Mesenchymal stem cell (in vitro differentiated cells and primary cell): ENCODE data around the gene PDZRN3.

Experiments used
- DNase-seq: peaks from one replicate; pipeline ENCODE4 v3.0.0-alpha.2; 2013
- H2AFZ ChIP-seq: one replicate; pipeline ENCODE4 v1.6.1; 2013; ENCODE audit warnings: low read depth, mild to moderate bottlenecking, control low read depth, inconsistent platforms, low read length, moderate library complexity
- H2AK5ac ChIP-seq: 2 replicates; pipeline ENCODE4 v1.6.1; 2013; ENCODE audit warnings: low read length, moderate library complexity, mild to moderate bottlenecking, inconsistent platforms; ENCODE audit not compliant: severe bottlenecking
- H2BK120ac ChIP-seq: one replicate; pipeline ENCODE4 v1.6.1; 2013; ENCODE audit warnings: low read depth, mild to moderate bottlenecking, inconsistent platforms, low read length, moderate library complexity
- H2BK12ac ChIP-seq, 2 experiments: one replicate each; pipeline ENCODE4 v1.6.1; 2013; ENCODE audit warnings: inconsistent platforms in 2 of 2, low read length in 2 of 2, mild to moderate bottlenecking in 2 of 2, moderate library complexity in 2 of 2, control low read depth in 1 of 2
- H2BK15ac ChIP-seq: one replicate; pipeline ENCODE4 v1.6.1; 2013; ENCODE audit warnings: mild to moderate bottlenecking, low read depth, inconsistent platforms; ENCODE audit not compliant: poor library complexity, severe bottlenecking
- H2BK5ac ChIP-seq: 2 replicates; pipeline ENCODE4 v1.6.1; 2013; ENCODE audit warnings: low read depth, mild to moderate bottlenecking, low read length, control low read depth, inconsistent platforms; ENCODE audit not compliant: poor library complexity, severe bottlenecking
- H3K14ac ChIP-seq, 2 experiments: one replicate each; pipeline ENCODE4 v1.6.1; 2013; ENCODE audit warnings: inconsistent platforms in 2 of 2, low read length in 2 of 2, control low read depth in 1 of 2, mild to moderate bottlenecking in 1 of 2, moderate library complexity in 1 of 2
- H3K18ac ChIP-seq, 2 experiments: one replicate each; pipeline ENCODE4 v1.6.1; 2013; ENCODE audit warnings: inconsistent platforms in 2 of 2, low read length in 2 of 2, control low read depth in 1 of 2, low read depth in 1 of 2, mild to moderate bottlenecking in 1 of 2
- H3K23ac ChIP-seq, 2 experiments: one replicate each; pipeline ENCODE4 v1.6.1; 2013; ENCODE audit warnings: inconsistent platforms in 2 of 2, low read length in 2 of 2, mild to moderate bottlenecking in 2 of 2, moderate library complexity in 2 of 2, control low read depth in 1 of 2
- H3K27ac ChIP-seq: 2 replicates; pipeline ENCODE4 v1.5.1; 2013; ENCODE audit warnings: mild to moderate bottlenecking, moderate library complexity, low read length, control low read depth, inconsistent platforms; ENCODE audit not compliant: poor library complexity, severe bottlenecking
- H3K27me3 ChIP-seq, 2 experiments: 2 replicates each; pipeline versions ENCODE4 v1.6.1 to v1.7.0; 2013; ENCODE audit warnings: low read length in 2 of 2, mild to moderate bottlenecking in 2 of 2, moderate library complexity in 2 of 2, control low read depth in 1 of 2, inconsistent platforms in 1 of 2; ENCODE audit not compliant: control insufficient read depth in 1 of 2, insufficient read depth in 1 of 2
- H3K36me3 ChIP-seq, 2 experiments: 2 replicates each; pipeline versions ENCODE4 v1.6.1 to v1.7.0; 2013; ENCODE audit warnings: low read length in 2 of 2, control low read depth in 1 of 2, inconsistent platforms in 1 of 2, low read depth in 1 of 2, mild to moderate bottlenecking in 1 of 2; ENCODE audit not compliant: insufficient read depth in 2 of 2, control insufficient read depth in 1 of 2
- H3K4ac ChIP-seq, 2 experiments: one replicate each; pipeline ENCODE4 v1.6.1; 2013; ENCODE audit warnings: inconsistent platforms in 2 of 2, low read length in 2 of 2, mild to moderate bottlenecking in 2 of 2, moderate library complexity in 2 of 2, control low read depth in 1 of 2, low read depth in 1 of 2
- H3K4me1 ChIP-seq: 2 replicates; pipeline ENCODE4 v1.6.1; 2013; ENCODE audit warnings: low read depth, low read length, control low read depth; ENCODE audit not compliant: control insufficient read depth, insufficient read depth
- H3K4me2 ChIP-seq: 2 replicates; pipeline ENCODE4 v1.6.1; 2013; ENCODE audit warnings: low read length, mild to moderate bottlenecking, inconsistent platforms; ENCODE audit not compliant: poor library complexity, severe bottlenecking
- H3K4me3 ChIP-seq, 2 experiments: 2 replicates each; pipeline versions ENCODE4 v1.5.1 to v1.7.0; 2013; ENCODE audit warnings: low read length in 2 of 2, mild to moderate bottlenecking in 2 of 2, control low read depth in 1 of 2, low read depth in 1 of 2; ENCODE audit not compliant: insufficient read depth in 1 of 2
- H3K79me1 ChIP-seq: replicated peaks from 2 replicates; pipeline ENCODE4 v1.6.1; 2013; ENCODE audit warnings: mild to moderate bottlenecking, control low read depth, low read length, inconsistent platforms; ENCODE audit not compliant: poor library complexity, severe bottlenecking
- H3K9ac ChIP-seq: 2 replicates; pipeline ENCODE4 v1.7.0; 2013; ENCODE audit warnings: mild to moderate bottlenecking, low read length, moderate library complexity
- H3K9me3 ChIP-seq: 2 replicates; pipeline ENCODE4 v1.7.0; 2013; ENCODE audit warnings: mild to moderate bottlenecking, low read length; ENCODE audit not compliant: control insufficient read depth
- H4K8ac ChIP-seq: one replicate; pipeline ENCODE4 v1.6.1; 2013; ENCODE audit warnings: inconsistent platforms, mild to moderate bottlenecking, low read length, moderate library complexity
- H4K91ac ChIP-seq: one replicate; pipeline ENCODE4 v1.6.1; 2013; ENCODE audit warnings: mild to moderate bottlenecking, low read length, inconsistent platforms
- WGBS: methylation state at CpG from one replicate; pipeline ENCODE4 v1.1.7; 2013; ENCODE audit warnings: mixed read lengths; 5-methylcytosine and 5-hydroxymethylcytosine counted together

PDZRN3 gene

DNA sequence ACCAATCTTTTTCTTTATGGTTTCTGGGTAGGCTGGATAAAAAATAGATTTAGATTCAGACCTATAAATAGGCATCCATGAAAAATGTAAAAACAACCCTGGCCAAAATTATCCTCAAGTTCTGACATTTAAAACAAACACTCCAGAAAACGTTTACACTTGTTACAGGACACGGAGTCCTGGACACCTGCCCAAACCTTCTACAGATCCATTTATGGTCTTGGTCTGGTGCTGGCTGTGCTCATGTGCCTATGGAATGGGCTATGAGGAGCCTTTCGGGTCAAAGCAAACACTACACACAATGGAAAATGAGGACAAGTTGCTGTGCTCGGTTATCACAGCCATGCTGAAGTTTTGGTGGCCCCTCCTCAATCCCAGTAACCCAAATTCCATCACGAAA lies 108.1 kb downstream of the PDZRN3 start:
- no peak overlapping the region for H2BK5ac ChIP-seq
- peaks cover 2% of the 10 kb centered on the region for H3K4me1 ChIP-seq
- H3K4me2 ChIP-seq, result no peak overlapping the region
- no peak overlapping the region for H2AK5ac ChIP-seq
- no peak overlapping the region for H2BK15ac ChIP-seq
- no peak overlapping the region for H3K14ac ChIP-seq
- no peak overlapping the region for H3K4me3 ChIP-seq
- H3K27ac ChIP-seq, result no peak overlapping the region
- no peak overlapping the region for H3K18ac ChIP-seq
- no peak for DNase-seq
- H2BK12ac ChIP-seq, result peak overlapping the region in 1 of 2 experiments; percentile 37
- H2BK120ac ChIP-seq, result no peak overlapping the region
- peaks cover 1% of the 10 kb centered on the region for H3K79me1 ChIP-seq
- H4K91ac ChIP-seq, result no peak overlapping the region
- no peaks in the 10 kb centered on the region for H3K27me3 ChIP-seq
- H3K36me3 ChIP-seq, result no peaks in the 10 kb centered on the region
- no peak overlapping the region for H4K8ac ChIP-seq
- no peak overlapping the region for H3K9ac ChIP-seq
- no peaks in the 10 kb centered on the region for H3K9me3 ChIP-seq
- no peak overlapping the region for H3K4ac ChIP-seq
- WGBS, result 52% methylated on average over 5 of the region's 5 CpGs
- no peak overlapping the region for H3K23ac ChIP-seq
- no peak overlapping the region for H2AFZ ChIP-seq

DNA sequence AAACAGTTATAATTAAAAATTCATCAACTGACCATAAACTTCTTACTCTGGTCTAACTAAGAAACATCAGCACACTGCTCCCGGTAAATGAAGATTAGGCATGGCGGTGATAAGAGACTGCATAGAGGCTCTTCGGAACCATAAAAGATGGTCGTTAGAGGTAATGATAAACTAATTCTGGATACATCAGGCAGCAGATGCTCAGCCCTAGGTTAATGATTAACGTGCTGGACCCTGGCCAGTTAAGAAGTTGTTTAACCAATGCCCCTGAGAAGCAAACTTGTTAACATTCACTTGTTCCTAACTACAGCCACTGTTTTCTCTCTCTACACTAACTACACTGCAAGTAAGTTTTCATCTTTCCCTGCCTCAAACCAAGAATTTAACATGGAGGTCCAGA lies 111.5 kb downstream of the PDZRN3 start:
- Histone ChIP-seq H3K23ac (no peak overlapping the region), H3K4ac (no peak overlapping the region), H3K9ac (no peak overlapping the region), H2AK5ac (no peak overlapping the region), H3K79me1 (peaks cover 1% of the 10 kb centered on the region), H4K91ac (no peak overlapping the region), H3K18ac (no peak overlapping the region), H3K9me3 (no peaks in the 10 kb centered on the region), H3K14ac (no peak overlapping the region), H3K4me2 (peak overlapping the region; percentile 51), H2BK5ac (peak overlapping the region; percentile 77), H3K4me3 (no peak overlapping the region), H4K8ac (no peak overlapping the region), H3K36me3 (no peaks in the 10 kb centered on the region), H3K27ac (peak overlapping the region; percentile 71), H2BK120ac (no peak overlapping the region), H2BK12ac (no peak overlapping the region), H2AFZ (no peak overlapping the region), H2BK15ac (no peak overlapping the region), H3K27me3 (no peaks in the 10 kb centered on the region), H3K4me1 (peaks cover 4% of the 10 kb centered on the region)
- no peak for DNase-seq
- WGBS, result 70% methylated on average over 5 of the region's 5 CpGs

DNA sequence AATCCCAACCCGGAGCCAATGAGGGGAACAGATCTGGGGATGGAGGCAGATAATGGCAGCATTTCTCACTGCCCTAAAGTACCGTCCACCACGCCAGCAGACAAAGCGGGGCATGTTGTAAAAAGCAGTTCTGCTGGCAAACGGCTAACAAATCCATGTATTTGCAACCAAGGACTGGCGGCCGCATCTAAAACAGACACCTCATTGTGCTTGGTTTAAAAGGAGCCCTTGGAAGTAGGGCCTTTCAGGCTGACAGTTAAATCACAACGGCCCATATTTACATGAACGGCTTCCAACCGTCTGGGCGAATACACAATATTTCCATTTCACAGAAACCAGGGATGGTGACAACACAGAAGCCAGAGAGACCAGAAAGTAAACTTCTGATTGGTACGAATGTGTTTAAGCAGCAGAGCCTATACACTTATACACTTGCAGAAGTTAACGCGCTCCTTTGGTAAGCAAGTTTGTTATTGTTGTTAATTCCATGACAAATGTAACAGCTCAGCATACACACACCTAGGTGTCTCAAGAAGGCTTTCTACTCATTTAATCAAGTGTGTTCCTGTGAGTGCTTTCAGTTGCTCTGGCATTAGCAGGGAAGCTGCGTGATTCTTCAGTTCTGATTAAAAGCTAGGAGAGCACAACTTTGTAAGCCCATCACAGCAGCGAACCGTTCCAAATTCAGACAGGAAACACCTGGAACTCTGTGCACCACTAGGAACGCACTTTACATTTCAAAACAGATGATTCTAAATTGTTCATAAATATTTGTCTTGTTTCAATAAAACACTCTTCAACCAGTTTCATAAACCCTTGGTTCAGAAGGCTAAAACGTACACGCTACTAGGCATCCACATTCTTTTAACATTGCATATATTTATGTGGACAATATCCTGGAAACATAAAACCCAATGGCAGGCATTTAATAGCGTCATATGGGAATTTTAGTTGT lies 112.9 kb downstream of the PDZRN3 start:
- H3K4ac ChIP-seq, result no peak overlapping the region
- whole genome bisulfite sequencing, result 69% methylated on average over 14 of the region's 21 CpGs
- H3K36me3 ChIP-seq, result no peaks in the 10 kb centered on the region
- no peaks in the 10 kb centered on the region for H3K9me3 ChIP-seq
- H2BK120ac ChIP-seq, result no peak overlapping the region
- peak overlapping the region; percentile 63 for H2AK5ac ChIP-seq
- peak overlapping the region in 1 of 2 experiments; percentile 2 for H2BK12ac ChIP-seq
- no peak overlapping the region for H3K4me3 ChIP-seq
- H3K27ac ChIP-seq, result no peak overlapping the region
- no peak overlapping the region for H4K91ac ChIP-seq
- no peak overlapping the region for H2AFZ ChIP-seq
- H3K4me1 ChIP-seq, result peaks cover 4% of the 10 kb centered on the region
- no peak overlapping the region for H3K4me2 ChIP-seq
- no peak overlapping the region for H3K9ac ChIP-seq
- no peak overlapping the region for H2BK5ac ChIP-seq
- peak; percentile 26 for DNase-seq
- no peak overlapping the region for H3K14ac ChIP-seq
- H3K18ac ChIP-seq, result peak overlapping the region; percentile 48
- no peaks in the 10 kb centered on the region for H3K27me3 ChIP-seq
- peaks cover 1% of the 10 kb centered on the region for H3K79me1 ChIP-seq
- H4K8ac ChIP-seq, result no peak overlapping the region
- H2BK15ac ChIP-seq, result peak overlapping the region; percentile 3
- no peak overlapping the region for H3K23ac ChIP-seq

DNA sequence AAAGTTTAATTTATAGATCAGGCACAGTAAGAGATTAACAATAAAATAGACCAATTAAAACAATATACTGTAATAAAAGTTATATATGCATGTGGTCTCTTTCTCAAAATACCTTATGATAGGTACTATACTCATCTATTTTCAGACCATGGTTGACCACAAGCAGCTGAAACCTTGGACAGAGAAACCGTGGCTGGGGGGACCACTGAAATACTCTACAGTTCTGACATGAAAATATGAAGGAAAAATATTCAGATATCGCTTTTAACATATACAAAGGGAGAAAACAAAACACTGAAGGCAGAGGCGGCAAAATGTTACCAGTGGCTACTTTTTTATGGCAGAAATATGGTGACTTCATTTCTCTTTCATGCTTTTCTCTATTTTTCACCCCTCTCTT lies 114.0 kb downstream of the PDZRN3 start:
- Histone ChIP-seq H3K9ac (no peak overlapping the region), H3K27me3 (no peaks in the 10 kb centered on the region), H3K4me3 (no peak overlapping the region), H3K14ac (no peak overlapping the region), H2BK12ac (no peak overlapping the region), H2AFZ (no peak overlapping the region), H2AK5ac (no peak overlapping the region), H3K9me3 (no peaks in the 10 kb centered on the region), H4K8ac (no peak overlapping the region), H3K36me3 (peaks cover 0 to 3% of the 10 kb centered on the region in 2 experiments), H3K18ac (no peak overlapping the region), H3K23ac (no peak overlapping the region), H4K91ac (no peak overlapping the region), H3K79me1 (peaks cover 1% of the 10 kb centered on the region), H3K4me1 (peaks cover 4% of the 10 kb centered on the region), H3K4ac (no peak overlapping the region), H2BK120ac (no peak overlapping the region), H2BK15ac (no peak overlapping the region), H2BK5ac (no peak overlapping the region), H3K27ac (no peak overlapping the region), H3K4me2 (no peak overlapping the region)
- WGBS, result 92% methylated on average over 1 of the region's 3 CpGs
- no peak for DNase-seq
